Keratinocyte (primary cell): Measurements from ENCODE around the gene CKS1B. TPM values are rescaled to one million over a fixed set of nuclear protein-coding genes. Genes with fewer than 3 reads are reported as not detected.

ENCODE experiments used
- DNase-seq: peaks from one replicate; pipeline ENCODE4 v3.0.0-alpha.2; 2011; ENCODE audit warnings: low read depth, missing footprints, low spot score
- FAIRE-seq: peaks from 2 replicates; lab custom pipeline; 2011; peaks lifted over from hg19 to GRCh38; lab: Jason Lieb, UNC
- H2AFZ ChIP-seq: 2 replicates; pipeline ENCODE4 v1.6.0; 2012; ENCODE audit warnings: low read length, control low read depth, inconsistent platforms; ENCODE audit not compliant: control insufficient read depth
- H3K27ac ChIP-seq: 2 replicates; pipeline ENCODE4 v1.5.1; 2011; ENCODE audit warnings: low read length; ENCODE audit not compliant: control insufficient read depth, insufficient read depth
- H3K27me3 ChIP-seq: 3 replicates; pipeline ENCODE4 v1.6.0; 2011; ENCODE audit warnings: low read length; ENCODE audit not compliant: control insufficient read depth, insufficient read depth; ENCODE audit errors: extremely low read depth
- H3K36me3 ChIP-seq, 2 experiments: 2 replicates in 1 of 2; 3 replicates in 1 of 2; pipeline ENCODE4 v1.5.1; 2011; ENCODE audit warnings: low read length in 2 of 2, mild to moderate bottlenecking in 1 of 2; ENCODE audit not compliant: control insufficient read depth in 2 of 2, insufficient read depth in 2 of 2; ENCODE audit errors: extremely low read depth in 1 of 2
- H3K4me1 ChIP-seq: 3 replicates; pipeline ENCODE4 v1.5.1; 2011; ENCODE audit warnings: low read length; ENCODE audit not compliant: control insufficient read depth, insufficient read depth; ENCODE audit errors: extremely low read depth
- H3K4me2 ChIP-seq: 3 replicates; pipeline ENCODE4 v1.6.0; 2011; ENCODE audit warnings: low read depth, low read length; ENCODE audit not compliant: control insufficient read depth, insufficient read depth; ENCODE audit errors: extremely low read depth
- H3K4me3 ChIP-seq, 3 experiments: fragments of 200-600 bp in 1 of 3; sonication (generic) in 1 of 3; 2 replicates in 2 of 3; 3 replicates in 1 of 3; pipeline ENCODE4 v1.5.1; 2011 to 2016; ENCODE audit warnings: low read length in 3 of 3, mild to moderate bottlenecking in 3 of 3, control low read depth in 2 of 3, inconsistent platforms in 1 of 3, low read depth in 1 of 3, mixed read lengths in 1 of 3, mixed run types in 1 of 3, moderate library complexity in 1 of 3; ENCODE audit not compliant: control insufficient read depth in 2 of 3, insufficient read depth in 2 of 3; ENCODE audit errors: extremely low read depth in 1 of 3
- H3K79me2 ChIP-seq: 2 replicates; pipeline ENCODE4 v1.6.0; 2012; ENCODE audit warnings: low read length; ENCODE audit not compliant: control insufficient read depth, insufficient read depth
- H3K9ac ChIP-seq: 3 replicates; pipeline ENCODE4 v1.6.0; 2011; ENCODE audit warnings: low read length; ENCODE audit not compliant: control insufficient read depth, insufficient read depth; ENCODE audit errors: extremely low read depth
- H3K9me1 ChIP-seq: 3 replicates; pipeline ENCODE4 v1.6.0; 2011; ENCODE audit warnings: low read length; ENCODE audit not compliant: control insufficient read depth, insufficient read depth; ENCODE audit errors: extremely low read depth
- H3K9me3 ChIP-seq: 2 replicates; pipeline ENCODE4 v1.5.1; 2012; ENCODE audit warnings: low read depth, low read length; ENCODE audit not compliant: control insufficient read depth
- H4K20me1 ChIP-seq: 3 replicates; pipeline ENCODE4 v1.6.0; 2011; ENCODE audit warnings: low read length; ENCODE audit not compliant: control insufficient read depth, insufficient read depth; ENCODE audit errors: extremely low read depth
- EZH2 ChIP-seq: IDR thresholded peaks from one replicate; pipeline ENCODE4 v1.6.1; 2012; ENCODE audit warnings: inconsistent platforms, mild to moderate bottlenecking, low read length, moderate library complexity
- dilution Hi-C: fragments of 300-500 bp; cut with MboI; formaldehyde crosslinking; loops from one replicate; pipeline ENCODE4 v1.7.0; 2020; ENCODE audit warnings: low sequenced_read_pairs; ENCODE audit not compliant: extremely low pct_ligation_motif_present
- polyA plus RNA-seq, 5 experiments: library from polyadenylated mRNA; depleted of rRNA in 3 of 5; stranded (reverse) in 3 of 5; stranded (forward) in 1 of 5; unstranded in 1 of 5; fragments of >200 nt; gene quantifications; 1 replicate in 1 of 5; 2 replicates in 3 of 5; 3 replicates in 1 of 5; pipeline versions ENCODE4 v1.2.1 to v1.2.3, GENCODE V29; 2011 to 2012; ENCODE audit warnings: missing spikeins in 2 of 5, low read depth in 1 of 5, low replicate concordance in 1 of 5
- TF ChIP-seq, protein P1 (sequence below), 3 experiments: IDR thresholded peaks in 1 of 3; conservative IDR thresholded peaks in 1 of 3; optimal IDR thresholded peaks in 1 of 3; 2 replicates in 2 of 3; 3 replicates in 1 of 3; pipeline versions ENCODE3 to v1.5.1; 2011; ENCODE audit warnings: low read length in 3 of 3, mild to moderate bottlenecking in 3 of 3, moderate library complexity in 2 of 3, control low read depth in 1 of 3, inconsistent platforms in 1 of 3; ENCODE audit not compliant: insufficient read depth in 2 of 3; ENCODE audit errors: extremely low read depth in 1 of 3

CKS1B gene
- polyA plus RNA-seq, 1 donor (not counting 4 experiments of a cell fraction or from before 2014, with no cell fraction given) = 300 TPM

DNA sequence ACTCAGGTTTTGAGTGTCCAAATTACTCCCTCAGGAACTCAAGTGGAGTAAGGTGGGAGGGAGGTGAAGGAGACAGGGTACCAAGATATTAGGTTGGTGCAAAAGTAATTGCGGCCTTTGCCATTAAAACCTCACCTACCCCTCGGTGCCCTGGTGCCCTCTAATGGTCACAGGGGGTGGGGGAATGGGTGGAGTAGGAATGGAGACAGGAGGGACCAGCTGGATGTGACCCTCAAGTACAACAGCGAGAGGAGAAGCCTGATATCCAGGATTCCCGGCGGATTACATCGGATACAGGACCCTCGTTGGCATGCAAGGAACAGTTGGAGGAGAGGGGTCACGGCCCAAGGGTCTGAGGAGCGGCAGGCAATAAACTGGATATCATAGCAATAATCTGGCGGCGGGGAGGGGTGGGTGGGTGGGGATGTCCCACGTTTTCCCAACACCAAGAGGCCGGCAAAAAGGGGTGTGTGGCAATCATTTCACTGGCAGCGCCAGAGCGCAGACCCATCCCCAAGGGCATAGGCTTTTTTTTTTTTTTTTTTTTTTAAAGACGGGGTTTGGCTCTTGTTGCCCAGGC, 23.8 kb downstream of the CKS1B start:
- H3K9me3 ChIP-seq = no peaks in the 10 kb centered on the region
- dilution Hi-C loops = no loop called here
- no peaks in the 10 kb centered on the region for H4K20me1 ChIP-seq
- no peak for TF ChIP-seq EZH2
- TF ChIP-seq, protein P1, sequence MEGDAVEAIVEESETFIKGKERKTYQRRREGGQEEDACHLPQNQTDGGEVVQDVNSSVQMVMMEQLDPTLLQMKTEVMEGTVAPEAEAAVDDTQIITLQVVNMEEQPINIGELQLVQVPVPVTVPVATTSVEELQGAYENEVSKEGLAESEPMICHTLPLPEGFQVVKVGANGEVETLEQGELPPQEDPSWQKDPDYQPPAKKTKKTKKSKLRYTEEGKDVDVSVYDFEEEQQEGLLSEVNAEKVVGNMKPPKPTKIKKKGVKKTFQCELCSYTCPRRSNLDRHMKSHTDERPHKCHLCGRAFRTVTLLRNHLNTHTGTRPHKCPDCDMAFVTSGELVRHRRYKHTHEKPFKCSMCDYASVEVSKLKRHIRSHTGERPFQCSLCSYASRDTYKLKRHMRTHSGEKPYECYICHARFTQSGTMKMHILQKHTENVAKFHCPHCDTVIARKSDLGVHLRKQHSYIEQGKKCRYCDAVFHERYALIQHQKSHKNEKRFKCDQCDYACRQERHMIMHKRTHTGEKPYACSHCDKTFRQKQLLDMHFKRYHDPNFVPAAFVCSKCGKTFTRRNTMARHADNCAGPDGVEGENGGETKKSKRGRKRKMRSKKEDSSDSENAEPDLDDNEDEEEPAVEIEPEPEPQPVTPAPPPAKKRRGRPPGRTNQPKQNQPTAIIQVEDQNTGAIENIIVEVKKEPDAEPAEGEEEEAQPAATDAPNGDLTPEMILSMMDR (optimal IDR thresholded peaks at IDR 0.05 in 1 of 3, IDR thresholded peaks at IDR 0.05 in 1 of 3, conservative IDR thresholded peaks at IDR 0.05 in 1 of 3; ENCODE audit: extremely low read depth in 1 of 3, insufficient read depth in 2 of 3, low read length in 3 of 3) = peak in 1 of 3 experiments; percentile 14
- H2AFZ ChIP-seq = no peak overlapping the region
- H3K27ac ChIP-seq = no peak overlapping the region
- no peak overlapping the region for H3K4me2 ChIP-seq
- no peaks in the 10 kb centered on the region for H3K27me3 ChIP-seq
- no peaks in the 10 kb centered on the region for H3K9me1 ChIP-seq
- peaks cover 14% of the 10 kb centered on the region for H3K4me1 ChIP-seq
- DNase-seq = no peak
- H3K9ac ChIP-seq = no peak overlapping the region
- peaks cover 7% of the 10 kb centered on the region for H3K79me2 ChIP-seq
- no peak overlapping the region for H3K4me3 ChIP-seq
- H3K36me3 ChIP-seq = no peaks in the 10 kb centered on the region
- FAIRE-seq = no peak

DNA sequence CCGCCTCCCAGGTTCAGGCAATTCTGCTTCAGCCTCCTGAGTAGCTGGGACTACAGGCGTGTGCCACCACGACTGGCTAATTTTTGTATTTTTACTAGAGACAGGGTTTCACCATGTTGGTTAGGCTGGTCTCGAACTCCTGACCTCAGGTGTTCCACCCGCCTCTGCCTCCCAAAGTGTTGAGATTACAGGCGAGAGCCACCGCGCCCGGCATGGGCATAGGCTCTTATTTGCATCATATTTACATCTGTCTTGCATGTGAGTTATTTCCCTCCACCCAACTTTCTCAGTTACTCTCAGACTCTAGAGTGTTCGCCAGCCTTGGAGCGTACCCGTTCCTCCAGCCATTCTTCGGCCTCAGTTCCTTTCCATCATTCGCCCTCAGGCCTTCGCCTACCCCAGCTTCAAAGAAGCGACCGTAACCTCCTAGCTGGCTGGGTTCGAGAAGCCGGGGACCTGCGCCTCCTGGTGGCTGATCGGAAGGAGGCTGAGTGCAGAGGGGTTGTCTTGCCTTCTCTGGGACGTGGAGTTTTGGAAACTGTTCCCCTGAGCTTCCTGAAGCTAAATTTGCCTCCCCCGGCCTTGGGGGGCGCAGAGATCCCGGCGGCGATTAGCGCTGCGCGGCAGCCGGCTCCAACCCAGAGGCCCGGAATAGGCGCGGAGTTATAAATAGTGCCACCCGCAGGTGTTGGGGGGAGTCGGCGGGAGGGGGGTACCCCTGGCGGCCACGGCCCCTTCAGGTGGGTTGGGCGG, 24.5 kb downstream of the CKS1B start:
- Histone ChIP-seq H3K79me2 (peaks cover 12% of the 10 kb centered on the region), H3K9me3 (no peaks in the 10 kb centered on the region), H2AFZ (peak overlapping the region; percentile 46), H3K4me1 (peaks cover 14% of the 10 kb centered on the region), H4K20me1 (no peaks in the 10 kb centered on the region), H3K27ac (no peak overlapping the region), H3K4me2 (peak overlapping the region; percentile 58), H3K27me3 (no peaks in the 10 kb centered on the region), H3K9ac (no peak overlapping the region), H3K36me3 (no peaks in the 10 kb centered on the region), H3K4me3 (peak overlapping the region in 1 of 3 experiments; percentile 38), H3K9me1 (no peaks in the 10 kb centered on the region)
- DNase-seq (no peak), FAIRE-seq (peak; percentile 20)
- TF ChIP-seq, protein P1 (optimal IDR thresholded peaks at IDR 0.05 in 1 of 3, IDR thresholded peaks at IDR 0.05 in 1 of 3, conservative IDR thresholded peaks at IDR 0.05 in 1 of 3; ENCODE audit: extremely low read depth in 1 of 3, insufficient read depth in 2 of 3, low read length in 3 of 3) = peak in 2 of 3 experiments; percentile 91 to 93
- TF ChIP-seq EZH2 = no peak
- dilution Hi-C loops = no loop called here
